GM19372 (cell line): ENCODE data around the gene AP3B1.

Experiments
- ATAC-seq: cut with Tn5 transposase; IDR thresholded peaks from one replicate; pipeline ENCODE4 v1.9.1; 2021; ENCODE audit warnings: mild to moderate bottlenecking, low read depth, moderate library complexity; ENCODE audit not compliant: unreplicated experiment

Gene AP3B1

GRCh38 chr5:77986261-77986660, 308.2 kb downstream of the AP3B1 start:
- ATAC-seq = no peak

- ATAC-seq = no peak
Observed at GRCh38 chr5:77985247-77985646, 309.3 kb downstream of the AP3B1 start.

GRCh38 chr5:77984587-77984986, 309.9 kb downstream of the AP3B1 start:
- no peak for ATAC-seq

- no peak for ATAC-seq
Observed at GRCh38 chr5:77983482-77984199, 310.9 kb downstream of the AP3B1 start.

GRCh38 chr5:77981820-77982219, 312.7 kb downstream of the AP3B1 start:
- no peak for ATAC-seq

- ATAC-seq = no peak
Observed at GRCh38 chr5:77974576-77974975, 319.9 kb downstream of the AP3B1 start.

GRCh38 chr5:77973253-77973609, 321.3 kb downstream of the AP3B1 start:
- no peak for ATAC-seq

- ATAC-seq = no peak
Observed at GRCh38 chr5:77972469-77973252, 321.8 kb downstream of the AP3B1 start.

GRCh38 chr5:77971776-77972468, 322.6 kb downstream of the AP3B1 start:
- no peak for ATAC-seq

GRCh38 chr5:77970891-77971290, 323.6 kb downstream of the AP3B1 start:
- ATAC-seq = no peak

GRCh38 chr5:77963795-77964194, 330.7 kb downstream of the AP3B1 start:
- no peak for ATAC-seq

- ATAC-seq = no peak
Observed at GRCh38 chr5:77960863-77961396, 333.6 kb downstream of the AP3B1 start.

GRCh38 chr5:77960305-77960704, 334.2 kb downstream of the AP3B1 start:
- ATAC-seq = no peak

- ATAC-seq = no peak
Observed at GRCh38 chr5:77958642-77959330, 335.7 kb downstream of the AP3B1 start.

GRCh38 chr5:77957931-77958521, 336.5 kb downstream of the AP3B1 start:
- ATAC-seq = no peak

GRCh38 chr5:77957516-77957915, 337.0 kb downstream of the AP3B1 start:
- no peak for ATAC-seq

- ATAC-seq = no peak
Observed at GRCh38 chr5:77957081-77957480, 337.4 kb downstream of the AP3B1 start.

- no peak for ATAC-seq
Observed at GRCh38 chr5:77955577-77955976, 338.9 kb downstream of the AP3B1 start.

GRCh38 chr5:77953374-77953773, 341.1 kb downstream of the AP3B1 start:
- no peak for ATAC-seq

- ATAC-seq = no peak
Observed at GRCh38 chr5:77952636-77953212, 341.8 kb downstream of the AP3B1 start.
